Spleen (tissue), 7 donors: ENCODE measurements around the gene COL16A1.

ENCODE experiments used
- CTCF ChIP-seq, 11 experiments: fragments of 200-600 bp in 7 of 11; fragments of 450-650 bp in 4 of 11; sonication (generic) in 4 of 11; IDR thresholded peaks in 8 of 11; conservative IDR thresholded peaks in 3 of 11; 1 replicate in 7 of 11; 2 replicates in 4 of 11; pipeline versions ENCODE4 v1.4.0 to v1.8.0; 2016 to 2021; ENCODE audit warnings: antibody characterized with exemption in 11 of 11, inconsistent platforms in 4 of 11, mild to moderate bottlenecking in 1 of 11
- POLR2A ChIP-seq, 3 donors: fragments of 450-650 bp; IDR thresholded peaks; one replicate each; pipeline ENCODE4 v1.5.1; 2017; ENCODE audit warnings: antibody characterized with exemption in 3 of 3, mild to moderate bottlenecking in 1 of 3
- donor health status: DM: no; HTN: no; CAD: no; lungs with moderate emphysema.
- donor health status: DM: no; HTN: no; CAD: no.
- donor health status: DM: no; HTN: no; CAD: no.

DNA sequence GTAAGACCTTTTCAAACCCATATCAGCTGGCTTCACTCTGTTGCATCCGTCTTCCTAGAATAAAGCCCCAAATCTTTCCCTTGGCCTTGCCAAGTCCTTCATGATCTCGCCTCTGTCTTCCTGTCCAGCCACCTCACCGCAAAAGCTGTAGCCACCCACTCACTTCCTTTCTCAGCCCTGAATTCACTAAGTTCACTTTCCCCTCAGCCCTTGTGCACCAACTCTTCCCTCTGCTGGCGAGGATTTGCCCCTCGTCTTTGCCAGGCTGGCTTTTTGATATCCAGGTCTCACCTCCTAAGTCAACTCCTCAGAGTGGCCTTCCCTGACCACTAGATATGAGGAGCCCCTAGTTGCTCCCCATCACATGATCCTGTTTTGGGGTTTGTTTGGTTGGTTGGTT lies 3.9 kb upstream of the COL16A1 start:
- TF ChIP-seq CTCF (IDR thresholded peaks at IDR 0.05 in 8 of 11, conservative IDR thresholded peaks at IDR 0.05 in 3 of 11), result no peak
- no peak for TF ChIP-seq POLR2A (IDR thresholded peaks at IDR 0.05)
